GM18873 (cell line): ENCODE data around the gene COL19A1.
"Not testable (repeated sequence)": the region's sequence is repeated elsewhere in the genome, so short reads cannot be mapped to it uniquely, and the experiment has no call there.

ENCODE experiments used
- ATAC-seq: cut with Tn5 transposase; IDR thresholded peaks from one replicate; pipeline ENCODE4 v1.9.1; 2021; ENCODE audit warnings: mild to moderate bottlenecking, moderate library complexity, moderate number of reproducible peaks; ENCODE audit not compliant: unreplicated experiment, low FRiP score

The COL19A1 gene

GRCh38 chr6:69953491-69953890 lies 87.1 kb downstream of the COL19A1 start:
- no peak for ATAC-seq

GRCh38 chr6:69954733-69955132 lies 88.4 kb downstream of the COL19A1 start:
- no peak for ATAC-seq

GRCh38 chr6:69957985-69958559 lies 91.7 kb downstream of the COL19A1 start:
- ATAC-seq, result no peak

- ATAC-seq, result no peak
Measured at GRCh38 chr6:69958978-69959377, 92.6 kb downstream of the COL19A1 start.

- ATAC-seq, result not testable (repeated sequence)
Measured at GRCh38 chr6:69965974-69966373, 99.6 kb downstream of the COL19A1 start.

GRCh38 chr6:69973138-69973537 lies 106.8 kb downstream of the COL19A1 start:
- ATAC-seq, result no peak

GRCh38 chr6:69973763-69974162 lies 107.4 kb downstream of the COL19A1 start:
- no peak for ATAC-seq

GRCh38 chr6:69974193-69974592 lies 107.8 kb downstream of the COL19A1 start:
- no peak for ATAC-seq

GRCh38 chr6:69976591-69977090 lies 110.3 kb downstream of the COL19A1 start:
- ATAC-seq, result no peak

GRCh38 chr6:69980624-69981023 lies 114.3 kb downstream of the COL19A1 start:
- no peak for ATAC-seq

GRCh38 chr6:69984506-69984905 lies 118.2 kb downstream of the COL19A1 start:
- no peak for ATAC-seq

GRCh38 chr6:69985180-69985579 lies 118.8 kb downstream of the COL19A1 start:
- peak; percentile 72 for ATAC-seq

- ATAC-seq, result no peak
Measured at GRCh38 chr6:69987550-69987949, 121.2 kb downstream of the COL19A1 start.

- ATAC-seq, result no peak
Measured at GRCh38 chr6:69988458-69989126, 122.2 kb downstream of the COL19A1 start.

GRCh38 chr6:69994251-69994650 lies 127.9 kb downstream of the COL19A1 start:
- ATAC-seq, result no peak

- ATAC-seq, result no peak
Measured at GRCh38 chr6:70008189-70008588, 141.8 kb downstream of the COL19A1 start.

GRCh38 chr6:70010339-70010738 lies 144.0 kb downstream of the COL19A1 start:
- ATAC-seq, result not testable (repeated sequence)

- ATAC-seq, result not testable (repeated sequence)
Measured at GRCh38 chr6:70023201-70023600, 156.8 kb downstream of the COL19A1 start.

GRCh38 chr6:70028246-70028645 lies 161.9 kb downstream of the COL19A1 start:
- ATAC-seq, result no peak

GRCh38 chr6:70028926-70029325 lies 162.6 kb downstream of the COL19A1 start:
- ATAC-seq, result no peak

GRCh38 chr6:70033781-70034180 lies 167.4 kb downstream of the COL19A1 start:
- no peak for ATAC-seq

GRCh38 chr6:70037445-70037844 lies 171.1 kb downstream of the COL19A1 start:
- no peak for ATAC-seq
